ENCODE measurements around the gene TRIM13. TPM values are rescaled to one million over a fixed set of nuclear protein-coding genes. Genes with fewer than 3 reads are reported as not detected.
A peak's percentile ranks its signal among the peaks of the same experiment; 100 is the strongest.
"Not testable (repeated sequence)": the region's sequence is repeated elsewhere in the genome, so short reads cannot be mapped to it uniquely, and the experiment has no call there.

TRIM13 gene, protein sequence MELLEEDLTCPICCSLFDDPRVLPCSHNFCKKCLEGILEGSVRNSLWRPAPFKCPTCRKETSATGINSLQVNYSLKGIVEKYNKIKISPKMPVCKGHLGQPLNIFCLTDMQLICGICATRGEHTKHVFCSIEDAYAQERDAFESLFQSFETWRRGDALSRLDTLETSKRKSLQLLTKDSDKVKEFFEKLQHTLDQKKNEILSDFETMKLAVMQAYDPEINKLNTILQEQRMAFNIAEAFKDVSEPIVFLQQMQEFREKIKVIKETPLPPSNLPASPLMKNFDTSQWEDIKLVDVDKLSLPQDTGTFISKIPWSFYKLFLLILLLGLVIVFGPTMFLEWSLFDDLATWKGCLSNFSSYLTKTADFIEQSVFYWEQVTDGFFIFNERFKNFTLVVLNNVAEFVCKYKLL
- 10 to 100 TPM; 14.6 to 26.9 (median 19.1) TPM for total RNA-seq
- 10 to 100 TPM; 14.0 to 15.2 TPM for polyA plus RNA-seq
- long read RNA-seq, donor 1, full-length matches to known transcripts = 25 of 31 reads
- long read RNA-seq, donor 1, partial matches to known transcripts = 0 of 31 reads
- long read RNA-seq, donor 1, other reads (novel, unspliced or antisense) = 6 of 31 reads
- long read RNA-seq, donor 2, full-length matches to known transcripts = 54 of 62 reads
- long read RNA-seq, donor 2, partial matches to known transcripts = 0 of 62 reads
- long read RNA-seq, donor 2, other reads (novel, unspliced or antisense) = 8 of 62 reads
- long read RNA-seq, donor 3, full-length matches to known transcripts = 16 of 19 reads
- long read RNA-seq, donor 3, partial matches to known transcripts = 1 of 19 reads
- long read RNA-seq, donor 3, other reads (novel, unspliced or antisense) = 2 of 19 reads

DNA sequence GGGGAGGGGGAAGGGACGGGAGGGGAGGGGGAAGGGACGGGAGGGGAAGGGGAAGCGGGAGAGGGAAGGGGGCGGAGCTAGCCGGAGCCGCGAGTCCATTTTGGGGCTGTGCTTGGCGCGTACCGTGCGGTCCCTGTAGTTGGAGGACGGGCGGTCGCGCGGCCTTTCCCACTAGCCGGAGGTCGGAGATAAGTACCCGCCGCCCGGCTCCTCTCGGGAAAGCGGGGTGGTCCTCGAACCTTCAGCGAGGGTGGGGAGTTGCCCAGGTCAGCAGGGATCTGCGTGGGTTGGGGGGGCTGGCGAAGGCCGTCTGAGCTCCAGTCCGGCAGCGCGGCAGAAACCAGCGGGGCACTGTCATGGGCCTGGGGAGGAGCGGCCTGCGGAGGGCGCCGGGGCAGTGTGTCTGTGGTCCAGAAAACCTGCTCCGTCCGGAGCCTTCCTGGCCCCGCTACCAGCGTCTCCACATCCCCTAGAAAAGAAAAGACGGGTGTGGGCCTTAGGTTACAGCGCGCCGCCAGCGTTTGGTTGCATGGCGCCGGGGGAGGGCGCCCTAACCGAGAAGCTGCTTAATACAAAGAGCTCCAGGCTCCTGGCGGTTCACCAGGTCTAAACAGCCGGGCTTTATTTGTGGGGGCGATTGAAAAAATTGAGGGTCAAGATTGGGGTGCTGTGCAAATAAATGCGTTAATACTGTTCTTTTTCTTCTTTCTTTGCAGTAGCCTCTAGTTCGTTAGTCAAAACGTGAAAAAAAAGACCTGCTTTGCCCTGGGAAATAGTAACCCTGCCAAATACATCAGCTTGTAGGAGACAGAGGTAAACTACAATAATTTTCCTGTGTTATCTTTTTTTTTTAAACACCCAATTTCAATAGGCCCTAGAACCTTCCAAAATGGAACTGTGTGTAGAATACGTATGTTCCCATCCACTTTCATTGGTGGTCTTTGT, at the start of gene TRIM13:
Gene TRIM13 (plus strand): TSS at position 92 of the 945 bp plus-strand sequence. CDS start 14,899 bp downstream, outside the sequence.
- peak within 1 kb of the TSS; percentile 60 to 91 (median 85) for H3K4me3 ChIP-seq
- H3K27me3 ChIP-seq = no peaks in the 10 kb centered on the region
- 1 to 3% (median 1%) methylated on average over 33 to 54 of the region's 56 CpGs for WGBS, 4 donors
- peak within 1 kb of the TSS; percentile 96 to 100 (median 98) for H3K27ac ChIP-seq
- intact Hi-C loops (cut with DNase I) = loop anchor here in 9 of 10 donors (2.0 to 5.0 kb wide), 11 partner anchors 60 to 915 kb away; partner anchors contain the start of gene SPRYD7 (in 1 of the 9)
- peaks cover 0 to 48% (median 39%) of the 10 kb centered on the region in 9 donors for H3K36me3 ChIP-seq
- H3K4me1 ChIP-seq = peaks cover 9 to 58% (median 39%) of the 10 kb centered on the region in 12 donors
- DNase-seq = peak; percentile 89 to 95 (median 93)
- ATAC-seq = peak; percentile 89 to 94 (median 91)
- peak in 1 of 2 donors; percentile 69 for TF ChIP-seq POLR2A (IDR thresholded peaks at IDR 0.05)
- peak; percentile 42 to 95 (median 76) for TF ChIP-seq CTCF (IDR thresholded peaks at IDR 0.05)
- H3K9me3 ChIP-seq = no peaks in the 10 kb centered on the region

DNA sequence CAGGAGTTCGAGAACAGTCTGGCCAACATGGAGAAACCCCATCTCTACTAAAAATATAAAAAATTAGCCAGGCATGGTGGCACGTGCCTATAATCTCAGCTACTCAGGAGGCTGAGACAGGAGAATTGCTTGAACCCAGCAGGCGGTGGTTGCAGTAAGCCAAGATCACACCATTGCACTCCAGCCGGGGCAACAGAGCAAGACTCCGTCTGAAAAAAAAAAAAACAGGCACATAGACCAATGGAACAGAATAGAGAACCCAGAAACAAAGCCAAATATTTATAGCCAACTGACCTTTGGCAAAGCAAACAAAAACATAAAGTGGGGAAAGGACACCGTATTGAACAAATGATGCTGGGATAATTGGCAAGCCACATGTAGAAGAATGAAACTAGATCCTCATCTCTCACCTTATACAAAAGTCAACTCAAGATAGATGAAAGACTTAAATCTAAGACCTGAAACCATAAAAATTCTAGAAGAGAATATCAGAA, 48.0 kb upstream of the TRIM13 start:
- intact Hi-C loops (cut with DNase I); H3K4me1 ChIP-seq; H3K9me3 ChIP-seq; H3K4me3 ChIP-seq; H3K36me3 ChIP-seq; H3K27me3 ChIP-seq; DNase-seq; ATAC-seq; H3K27ac ChIP-seq: not testable (repeated sequence)
- 94 to 98% (median 97%) methylated on average over 6 of the region's 6 CpGs for WGBS, 4 donors

DNA sequence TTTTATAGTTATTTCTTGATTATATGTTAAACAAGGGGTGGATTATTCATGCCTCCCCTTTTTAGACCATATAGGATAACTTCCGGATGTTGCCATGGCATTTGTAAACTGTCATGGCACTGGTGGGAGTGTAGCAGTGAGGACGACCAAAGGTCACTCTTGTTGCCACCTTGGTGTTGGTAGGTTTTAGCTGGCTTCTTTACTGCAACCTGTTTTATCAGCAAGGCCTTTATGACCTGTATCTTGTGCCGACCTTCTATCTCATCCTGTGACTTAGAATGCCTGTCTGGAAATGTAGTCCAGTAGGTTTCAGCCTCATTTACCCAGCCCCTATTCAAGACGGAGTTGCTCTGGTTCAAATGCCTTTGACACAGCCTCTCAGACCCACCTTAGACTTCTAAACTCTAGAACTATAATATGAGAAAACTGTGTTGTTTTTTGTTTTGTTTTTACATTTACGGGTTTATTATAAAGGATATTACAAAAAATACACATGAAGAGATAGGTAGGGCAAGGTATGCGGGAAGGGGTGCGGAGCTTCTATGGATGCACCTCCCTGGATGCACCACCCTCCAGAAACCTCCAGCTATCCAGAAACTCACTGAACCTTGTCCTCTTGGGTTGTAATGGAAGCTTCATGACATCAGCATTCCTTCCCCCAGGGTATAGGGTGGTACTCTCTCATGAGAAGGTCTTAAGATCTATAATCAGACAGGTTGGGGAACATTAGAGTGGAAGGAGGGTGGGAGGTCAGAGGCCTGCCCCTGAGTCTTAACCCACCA, 44.9 kb upstream of the TRIM13 start:
- H3K27ac ChIP-seq = no peak overlapping the region
- DNase-seq (no peak), ATAC-seq (no peak)
- H3K27me3 ChIP-seq = no peaks in the 10 kb centered on the region
- WGBS, 4 donors = 77 to 84% (median 82%) methylated on average over 7 of the region's 7 CpGs
- TF ChIP-seq POLR2A (IDR thresholded peaks at IDR 0.05) (no peak), CTCF (IDR thresholded peaks at IDR 0.05) (no peak)
- intact Hi-C loops (cut with DNase I) = no loop called here
- H3K4me1 ChIP-seq = no peaks in the 10 kb centered on the region
- H3K9me3 ChIP-seq = no peaks in the 10 kb centered on the region
- H3K4me3 ChIP-seq = no peak overlapping the region
- no peaks in the 10 kb centered on the region for H3K36me3 ChIP-seq

All from heart left ventricle (tissue), 16 donors.